Skeletal muscle satellite cell (primary cell): Measurements from ENCODE around the gene FBXW9.
A peak's percentile ranks its signal among the peaks of the same experiment; 100 is the strongest.

Experiments
- H3K27me3 ChIP-seq: 2 replicates; pipeline ENCODE4 v1.7.0; 2013; ENCODE audit warnings: low read length; ENCODE audit not compliant: control insufficient read depth, insufficient read depth
- H3K36me3 ChIP-seq: 2 replicates; pipeline ENCODE4 v1.7.0; 2013; ENCODE audit warnings: mild to moderate bottlenecking, control low read depth, low read length; ENCODE audit not compliant: insufficient read depth
- H3K4me1 ChIP-seq: 2 replicates; pipeline ENCODE4 v1.7.0; 2013; ENCODE audit warnings: low read length; ENCODE audit not compliant: control insufficient read depth, insufficient read depth
- H3K4me2 ChIP-seq: 2 replicates; pipeline ENCODE4 v1.7.0; 2013; ENCODE audit warnings: mild to moderate bottlenecking, low read length
- H3K4me3 ChIP-seq: 2 replicates; pipeline ENCODE4 v1.7.0; 2013; ENCODE audit warnings: low read length
- H3K9ac ChIP-seq: 2 replicates; pipeline ENCODE4 v1.7.0; 2013; ENCODE audit warnings: mild to moderate bottlenecking, low read depth, low read length, moderate library complexity
- H3K9me3 ChIP-seq: replicated peaks from 2 replicates; pipeline ENCODE4 v1.7.0; 2013; ENCODE audit warnings: mild to moderate bottlenecking, control low read depth, low read length

FBXW9 gene

DNA sequence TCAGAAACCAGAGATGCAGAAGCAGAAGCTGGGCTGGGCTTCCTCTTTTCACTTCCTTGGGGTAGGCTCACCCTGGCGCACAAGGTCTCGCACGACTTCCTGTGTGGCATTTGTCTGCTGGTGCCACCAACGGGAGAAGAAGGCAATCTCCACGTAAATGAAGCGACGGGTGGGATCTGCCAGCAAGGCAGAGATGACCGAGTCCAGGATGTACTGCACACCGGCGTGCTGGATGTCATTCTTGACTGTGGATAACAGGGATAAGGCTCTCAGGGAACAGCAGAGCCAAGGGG, 31.2 kb downstream of the FBXW9 start:
- Histone ChIP-seq H3K4me3 (no peak overlapping the region), H3K4me1 (peaks cover 13% of the 10 kb centered on the region), H3K36me3 (peaks cover 13% of the 10 kb centered on the region), H3K4me2 (peak overlapping the region; percentile 95), H3K27me3 (no peaks in the 10 kb centered on the region), H3K9ac (no peak overlapping the region), H3K9me3 (no peaks in the 10 kb centered on the region)

GRCh38 chr19:12664406-12665280, 31.8 kb downstream of the FBXW9 start:
- H3K36me3 ChIP-seq = peaks cover 15% of the 10 kb centered on the region
- H3K9ac ChIP-seq = no peak overlapping the region
- H3K4me3 ChIP-seq = no peak overlapping the region
- peaks cover 11% of the 10 kb centered on the region for H3K4me1 ChIP-seq
- no peak overlapping the region for H3K4me2 ChIP-seq
- H3K9me3 ChIP-seq = no peaks in the 10 kb centered on the region
- no peaks in the 10 kb centered on the region for H3K27me3 ChIP-seq

DNA sequence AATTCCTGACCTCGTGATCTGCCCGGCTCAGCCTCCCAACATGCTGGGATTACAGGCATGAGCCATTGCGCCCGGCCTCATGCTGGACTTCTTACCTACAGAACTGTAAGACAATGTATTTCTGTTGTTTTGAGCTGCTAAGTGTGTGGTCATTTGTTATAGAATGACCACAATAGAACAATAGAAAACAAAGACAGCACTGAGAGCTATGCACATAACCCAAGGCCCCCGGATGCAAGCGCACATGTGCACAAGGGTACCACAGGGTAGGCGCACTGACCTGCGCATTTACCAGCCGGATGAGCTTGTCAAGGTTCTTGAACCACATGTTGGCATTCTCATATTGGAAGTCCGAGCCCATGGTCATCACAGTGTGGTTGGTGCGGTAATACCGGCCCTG, 35.5 kb downstream of the FBXW9 start:
- Histone ChIP-seq H3K4me2 (no peak overlapping the region), H3K4me1 (no peaks in the 10 kb centered on the region), H3K27me3 (no peaks in the 10 kb centered on the region), H3K9ac (no peak overlapping the region), H3K9me3 (no peaks in the 10 kb centered on the region), H3K36me3 (peaks cover 22% of the 10 kb centered on the region), H3K4me3 (no peak overlapping the region)

- Histone ChIP-seq H3K4me1 (no peaks in the 10 kb centered on the region), H3K9ac (no peak overlapping the region), H3K4me2 (no peak overlapping the region), H3K27me3 (no peaks in the 10 kb centered on the region), H3K9me3 (no peaks in the 10 kb centered on the region), H3K36me3 (peaks cover 35% of the 10 kb centered on the region), H3K4me3 (no peak overlapping the region)
Observed at GRCh38 chr19:12657966-12658365, 38.5 kb downstream of the FBXW9 start.

GRCh38 chr19:12656899-12657571, 39.4 kb downstream of the FBXW9 start:
- Histone ChIP-seq H3K4me2 (no peak overlapping the region), H3K27me3 (no peaks in the 10 kb centered on the region), H3K4me3 (no peak overlapping the region), H3K4me1 (no peaks in the 10 kb centered on the region), H3K9ac (no peak overlapping the region), H3K9me3 (no peaks in the 10 kb centered on the region), H3K36me3 (peaks cover 35% of the 10 kb centered on the region)

DNA sequence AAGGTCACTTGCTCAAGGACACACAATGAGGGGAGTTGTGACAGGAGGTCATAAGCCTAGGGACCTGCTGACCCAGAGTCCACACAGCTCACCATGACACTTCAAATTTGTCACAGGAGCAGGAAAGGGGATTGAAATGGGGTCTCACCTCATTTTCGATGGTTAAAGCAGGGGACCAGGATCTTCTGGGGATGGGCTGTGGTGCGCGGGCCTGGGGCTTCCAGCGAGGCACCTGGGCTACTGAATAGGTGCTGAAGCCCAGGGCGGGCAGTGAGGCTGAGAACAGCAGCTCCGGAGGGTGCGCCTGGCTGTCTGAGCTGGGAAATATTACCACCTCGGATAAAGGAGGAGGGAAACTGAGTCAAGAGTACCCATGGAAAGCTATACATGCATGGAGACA, 40.9 kb downstream of the FBXW9 start:
- Histone ChIP-seq H3K4me1 (no peaks in the 10 kb centered on the region), H3K9ac (no peak overlapping the region), H3K4me3 (no peak overlapping the region), H3K36me3 (peaks cover 27% of the 10 kb centered on the region), H3K4me2 (no peak overlapping the region), H3K27me3 (no peaks in the 10 kb centered on the region), H3K9me3 (no peaks in the 10 kb centered on the region)

DNA sequence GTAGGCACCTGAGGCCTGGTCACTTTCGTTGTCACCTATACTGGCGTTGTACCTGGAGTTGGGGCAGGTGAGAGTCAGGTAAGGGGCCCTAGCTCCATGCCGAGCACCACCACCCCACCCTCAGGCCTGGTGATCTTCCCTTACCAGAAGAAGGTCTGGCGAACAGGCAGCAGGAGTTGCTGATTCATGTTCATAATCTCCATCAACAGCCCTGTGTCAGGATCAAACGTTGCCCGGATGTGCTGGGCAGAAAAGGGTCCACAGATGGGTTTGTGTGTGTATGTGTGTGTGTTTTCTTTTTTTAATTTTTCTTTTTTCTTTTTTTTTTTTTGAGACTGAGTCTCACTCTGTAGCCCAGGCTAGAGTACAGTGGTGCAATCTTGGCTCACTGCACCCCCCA, 44.2 kb downstream of the FBXW9 start:
- Histone ChIP-seq H3K4me2 (no peak overlapping the region), H3K9ac (no peak overlapping the region), H3K27me3 (no peaks in the 10 kb centered on the region), H3K4me1 (peaks cover 7% of the 10 kb centered on the region), H3K36me3 (peaks cover 18% of the 10 kb centered on the region), H3K9me3 (no peaks in the 10 kb centered on the region), H3K4me3 (no peak overlapping the region)

DNA sequence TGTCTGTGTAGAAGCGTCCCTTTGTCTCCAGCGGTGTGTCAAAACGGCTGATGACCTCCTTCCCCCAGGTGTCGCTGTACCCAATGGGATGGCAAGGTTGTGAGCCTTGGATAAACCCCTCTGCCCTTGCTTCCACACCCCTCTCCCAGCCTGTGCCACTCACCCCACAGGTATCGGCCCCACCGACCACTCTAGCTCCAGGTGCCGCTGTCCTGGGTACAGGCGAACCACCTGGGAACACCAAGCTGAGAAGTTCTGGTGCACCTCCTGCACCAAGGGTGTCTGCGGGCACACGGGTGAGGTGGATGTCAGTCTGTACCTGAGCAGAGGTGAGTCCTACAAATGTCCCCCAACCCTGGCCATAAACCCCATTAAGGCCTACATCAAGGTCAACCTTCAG, 46.5 kb downstream of the FBXW9 start:
- Histone ChIP-seq H3K9me3 (no peaks in the 10 kb centered on the region), H3K4me1 (peaks cover 7% of the 10 kb centered on the region), H3K9ac (no peak overlapping the region), H3K4me2 (no peak overlapping the region), H3K27me3 (no peaks in the 10 kb centered on the region), H3K36me3 (peaks cover 3% of the 10 kb centered on the region), H3K4me3 (no peak overlapping the region)

- H3K27me3 ChIP-seq = no peaks in the 10 kb centered on the region
- H3K4me1 ChIP-seq = peaks cover 7% of the 10 kb centered on the region
- peak overlapping the region; percentile 16 for H3K4me3 ChIP-seq
- no peaks in the 10 kb centered on the region for H3K36me3 ChIP-seq
- H3K4me2 ChIP-seq = peak overlapping the region; percentile 35
- H3K9me3 ChIP-seq = no peaks in the 10 kb centered on the region
- H3K9ac ChIP-seq = no peak overlapping the region
Observed at GRCh38 chr19:12648088-12648487, 48.3 kb downstream of the FBXW9 start.

- Histone ChIP-seq H3K4me1 (peaks cover 7% of the 10 kb centered on the region), H3K9ac (no peak overlapping the region), H3K36me3 (no peaks in the 10 kb centered on the region), H3K27me3 (no peaks in the 10 kb centered on the region), H3K4me2 (peak overlapping the region; percentile 35), H3K4me3 (peak overlapping the region; percentile 16), H3K9me3 (no peaks in the 10 kb centered on the region)
Observed at GRCh38 chr19:12647490-12648071, 48.9 kb downstream of the FBXW9 start.

- no peaks in the 10 kb centered on the region for H3K9me3 ChIP-seq
- no peak overlapping the region for H3K4me2 ChIP-seq
- H3K36me3 ChIP-seq = no peaks in the 10 kb centered on the region
- H3K4me1 ChIP-seq = peaks cover 7% of the 10 kb centered on the region
- H3K9ac ChIP-seq = no peak overlapping the region
- H3K4me3 ChIP-seq = no peak overlapping the region
- no peaks in the 10 kb centered on the region for H3K27me3 ChIP-seq
Observed at GRCh38 chr19:12647047-12647446, 49.4 kb downstream of the FBXW9 start.
